Epithelial cell of esophagus (primary cell): Measurements from ENCODE around the gene TCEAL9.

Experiments
- DNase-seq: peaks from one replicate; pipeline ENCODE4 v3.0.0; 2010; ENCODE audit warnings: low read depth
- H3K4me3 ChIP-seq: 2 replicates; pipeline ENCODE4 v1.5.1; 2011; ENCODE audit warnings: mild to moderate bottlenecking, low read length, control low read depth
- TF ChIP-seq, protein P1 (sequence below): IDR thresholded peaks from 2 replicates; pipeline ENCODE4 v1.5.1; 2011; ENCODE audit warnings: low read depth, mild to moderate bottlenecking, low read length, control low read depth, inconsistent platforms; ENCODE audit not compliant: insufficient read depth; ENCODE audit errors: missing control alignments

Gene TCEAL9

DNA sequence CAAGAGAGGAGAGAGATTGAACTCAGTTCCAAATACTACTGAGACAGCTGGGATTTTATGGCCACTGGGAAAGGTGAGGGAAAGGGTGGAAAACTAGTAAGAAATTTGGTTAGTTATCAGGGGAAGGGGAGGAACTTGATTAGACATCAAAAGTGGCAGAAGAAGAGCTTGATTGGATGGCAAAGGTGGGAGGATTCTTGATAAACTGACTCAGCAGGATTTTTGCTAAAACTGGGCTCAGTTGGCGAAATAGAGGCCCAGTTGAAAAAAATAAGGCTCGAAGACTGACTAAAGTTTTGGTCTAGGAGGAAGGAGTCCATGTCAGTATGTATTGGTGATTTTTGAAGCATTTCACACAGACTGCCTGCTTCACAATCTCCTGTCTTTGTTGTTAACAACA lies 30.0 kb downstream of the TCEAL9 start:
- no peak overlapping the region for H3K4me3 ChIP-seq
- DNase-seq, result no peak
- TF ChIP-seq, protein P1, sequence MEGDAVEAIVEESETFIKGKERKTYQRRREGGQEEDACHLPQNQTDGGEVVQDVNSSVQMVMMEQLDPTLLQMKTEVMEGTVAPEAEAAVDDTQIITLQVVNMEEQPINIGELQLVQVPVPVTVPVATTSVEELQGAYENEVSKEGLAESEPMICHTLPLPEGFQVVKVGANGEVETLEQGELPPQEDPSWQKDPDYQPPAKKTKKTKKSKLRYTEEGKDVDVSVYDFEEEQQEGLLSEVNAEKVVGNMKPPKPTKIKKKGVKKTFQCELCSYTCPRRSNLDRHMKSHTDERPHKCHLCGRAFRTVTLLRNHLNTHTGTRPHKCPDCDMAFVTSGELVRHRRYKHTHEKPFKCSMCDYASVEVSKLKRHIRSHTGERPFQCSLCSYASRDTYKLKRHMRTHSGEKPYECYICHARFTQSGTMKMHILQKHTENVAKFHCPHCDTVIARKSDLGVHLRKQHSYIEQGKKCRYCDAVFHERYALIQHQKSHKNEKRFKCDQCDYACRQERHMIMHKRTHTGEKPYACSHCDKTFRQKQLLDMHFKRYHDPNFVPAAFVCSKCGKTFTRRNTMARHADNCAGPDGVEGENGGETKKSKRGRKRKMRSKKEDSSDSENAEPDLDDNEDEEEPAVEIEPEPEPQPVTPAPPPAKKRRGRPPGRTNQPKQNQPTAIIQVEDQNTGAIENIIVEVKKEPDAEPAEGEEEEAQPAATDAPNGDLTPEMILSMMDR, result no peak

DNA sequence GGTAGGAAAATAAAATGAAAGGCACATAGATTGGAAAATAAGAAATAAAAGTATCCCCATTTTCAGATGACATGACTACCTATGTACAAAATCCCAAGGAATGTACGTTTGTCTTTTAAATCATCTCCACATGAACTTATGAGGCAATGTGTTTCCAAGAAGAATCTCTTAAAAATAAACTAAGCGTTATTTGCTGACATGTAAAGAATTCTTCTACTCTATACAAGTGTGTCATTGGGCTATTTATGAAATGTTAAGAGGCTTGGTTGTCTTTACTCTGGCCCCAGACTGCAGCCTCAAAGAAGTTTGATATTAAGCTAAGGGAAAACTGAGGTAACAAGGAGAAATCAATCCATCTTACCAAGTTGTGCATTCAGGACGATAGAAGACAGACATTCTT lies 37.2 kb downstream of the TCEAL9 start:
- TF ChIP-seq, protein P1, result no peak
- DNase-seq, result no peak
- H3K4me3 ChIP-seq, result no peak overlapping the region

DNA sequence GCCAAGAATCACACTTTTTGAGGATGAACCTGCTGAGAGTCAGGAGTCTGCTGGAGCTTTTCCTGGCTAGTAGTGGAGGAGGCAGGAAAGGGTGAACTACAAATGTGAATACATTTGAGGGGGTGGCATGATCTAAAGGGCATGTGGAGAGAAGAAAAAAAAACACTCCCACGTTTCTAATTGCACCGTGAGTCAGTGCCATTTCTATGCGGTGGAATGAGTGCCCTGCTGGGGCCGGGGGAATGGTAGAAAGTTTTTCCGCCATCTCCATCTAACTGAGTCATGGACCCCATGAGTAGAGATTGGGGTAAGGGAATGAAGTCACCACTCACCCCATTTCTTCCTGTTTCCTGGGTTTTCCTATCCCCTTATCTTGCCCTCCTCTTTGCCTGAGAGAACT lies 39.9 kb downstream of the TCEAL9 start:
- H3K4me3 ChIP-seq, result no peak overlapping the region
- no peak for DNase-seq
- TF ChIP-seq, protein P1, result no peak

DNA sequence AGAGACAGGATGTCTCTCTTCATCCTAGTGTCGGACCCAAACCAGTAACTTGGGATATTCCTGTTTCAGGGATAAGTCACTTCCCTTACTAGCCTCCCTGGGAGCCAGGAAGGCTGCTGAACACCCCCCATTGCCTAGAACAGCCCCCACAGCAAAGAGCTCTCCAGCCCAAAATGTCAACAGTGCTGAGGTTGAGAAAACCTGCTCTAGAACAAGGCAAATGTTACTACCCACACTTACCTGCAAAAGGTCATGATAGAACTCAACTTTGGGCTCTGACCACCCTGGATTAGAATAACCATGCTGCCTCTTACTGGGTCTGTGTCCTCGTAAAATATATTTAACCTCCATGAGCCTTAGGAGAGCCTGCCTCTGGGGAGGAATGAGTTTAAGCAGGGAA lies 40.4 kb downstream of the TCEAL9 start:
- TF ChIP-seq, protein P1, result no peak
- H3K4me3 ChIP-seq, result no peak overlapping the region
- DNase-seq, result no peak

- DNase-seq, result no peak
- TF ChIP-seq, protein P1, result no peak
- no peak overlapping the region for H3K4me3 ChIP-seq
Measured at GRCh38 chrX:103397707-103398106, 41.4 kb downstream of the TCEAL9 start.

DNA sequence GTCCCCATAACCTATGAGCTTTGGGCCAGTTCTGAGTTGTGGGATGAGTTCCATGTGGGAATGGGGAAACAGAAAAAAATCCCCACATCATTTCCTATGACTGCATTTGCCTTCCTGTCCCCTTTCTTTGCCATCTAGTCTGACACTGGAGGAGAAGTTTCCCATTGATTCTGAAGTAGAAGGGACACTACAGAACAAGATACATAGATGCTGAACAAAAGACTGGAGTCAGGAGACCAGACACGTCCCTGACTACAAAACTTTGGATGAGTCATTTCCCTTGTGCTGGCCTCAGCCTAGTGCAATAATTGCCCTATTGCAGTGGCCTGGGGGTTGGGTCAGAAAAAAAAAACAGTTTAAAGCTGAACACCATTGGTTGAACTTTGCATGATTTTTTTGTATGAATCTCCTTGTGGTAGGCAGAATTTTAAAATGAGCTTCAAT lies 42.1 kb downstream of the TCEAL9 start:
- TF ChIP-seq, protein P1, result no peak
- H3K4me3 ChIP-seq, result no peak overlapping the region
- DNase-seq, result peak; percentile 69

GRCh38 chrX:103399744-103400143 lies 43.4 kb downstream of the TCEAL9 start:
- H3K4me3 ChIP-seq, result no peak overlapping the region
- peak; percentile 63 for DNase-seq
- TF ChIP-seq, protein P1, result no peak
